ENCODE measurements around the gene C10orf88. TPM values are rescaled to one million over a fixed set of nuclear protein-coding genes. Genes with fewer than 3 reads are reported as not detected.
A peak's percentile ranks its signal among the peaks of the same experiment; 100 is the strongest.

The C10orf88 gene
- polyA plus RNA-seq, 3 donors: 2.2 to 2.9 (median 2.7) TPM

DNA sequence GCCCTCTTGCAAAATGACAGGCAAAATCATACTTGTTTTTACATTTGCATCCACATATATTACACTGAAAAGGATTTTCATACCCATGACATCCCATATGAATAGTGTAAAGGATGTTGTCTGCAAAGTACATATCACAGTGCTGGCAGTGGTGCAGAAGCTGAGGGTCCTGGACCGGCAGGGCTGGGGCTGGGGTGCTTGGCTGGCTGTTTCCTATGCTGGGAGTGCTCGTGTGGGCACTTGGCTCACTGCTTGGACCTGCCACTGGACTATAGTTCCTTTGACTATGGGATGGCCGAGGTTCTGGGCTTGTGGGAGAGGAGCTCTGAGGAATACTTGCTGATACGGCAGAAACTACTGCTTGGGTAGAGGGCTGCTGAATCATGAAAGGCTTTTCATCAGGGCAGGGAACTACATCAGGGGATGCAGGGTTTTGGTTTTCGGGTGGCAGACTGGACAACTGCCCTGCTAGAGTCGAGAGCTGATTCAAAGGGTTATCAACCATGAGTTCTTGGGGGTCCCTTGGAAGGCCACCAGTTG is 39.8 kb upstream of the C10orf88 start:
- no peak overlapping the region for H2AFZ ChIP-seq (ENCODE audit: insufficient read depth, low read depth, low read length, poor library complexity, severe bottlenecking)
- peaks cover 68 to 72% of the 10 kb centered on the region in 2 donors for H3K36me3 ChIP-seq (replicated peaks in 1 of 2; ENCODE audit: control insufficient read depth in 1 of 2, insufficient read depth in 2 of 2, low read length in 2 of 2)
- H3K4me3 ChIP-seq (replicated peaks in 1 of 3; ENCODE audit: low read depth in 2 of 3, low read length in 3 of 3): no peak overlapping the region
- H3K9me3 ChIP-seq (replicated peaks in 1 of 2; ENCODE audit: control insufficient read depth in 1 of 2, insufficient read depth in 1 of 2, low read length in 2 of 2): no peaks in the 10 kb centered on the region
- no peaks in the 10 kb centered on the region for H3K27me3 ChIP-seq (ENCODE audit: control insufficient read depth in 2 of 2, insufficient read depth in 2 of 2, low read length in 2 of 2)
- Mint-ChIP-seq H3K9me3 (no peaks in the 10 kb centered on the region), H3K27me3 (ENCODE audit: low read depth in 3 of 3) (no peaks in the 10 kb centered on the region), H3K27ac (peak overlapping the region in 1 of 7 donors; percentile 62), H3K36me3 (peaks cover 59 to 62% of the 10 kb centered on the region in 2 donors), H3K4me3 (no peak overlapping the region), H3K4me1 (no peaks in the 10 kb centered on the region)
- H3K4me2 ChIP-seq (replicated peaks; ENCODE audit: extremely low read depth, low read length, poor library complexity, severe bottlenecking): no peak overlapping the region
- intact Hi-C loops (cut with micrococcal nuclease): no loop called here
- 98% methylated on average over 6 of the region's 6 CpGs for WGBS (ENCODE audit: insufficient coverage)
- no peak overlapping the region for H3K9ac ChIP-seq (ENCODE audit: insufficient read depth, low read length, poor library complexity, severe bottlenecking)
- H3K4me1 ChIP-seq (ENCODE audit: control insufficient read depth in 1 of 2, insufficient read depth in 2 of 2, low read length in 2 of 2): no peaks in the 10 kb centered on the region
- H3K79me2 ChIP-seq (ENCODE audit: insufficient read depth, low read length): peaks cover 18% of the 10 kb centered on the region
- peaks cover 35% of the 10 kb centered on the region for H4K20me1 ChIP-seq (ENCODE audit: insufficient read depth, low read length)
- no peak for DNase-seq
- no peak overlapping the region for H3K27ac ChIP-seq (ENCODE audit: low read depth in 1 of 2, low read length in 2 of 2)
- TF ChIP-seq, protein P1, sequence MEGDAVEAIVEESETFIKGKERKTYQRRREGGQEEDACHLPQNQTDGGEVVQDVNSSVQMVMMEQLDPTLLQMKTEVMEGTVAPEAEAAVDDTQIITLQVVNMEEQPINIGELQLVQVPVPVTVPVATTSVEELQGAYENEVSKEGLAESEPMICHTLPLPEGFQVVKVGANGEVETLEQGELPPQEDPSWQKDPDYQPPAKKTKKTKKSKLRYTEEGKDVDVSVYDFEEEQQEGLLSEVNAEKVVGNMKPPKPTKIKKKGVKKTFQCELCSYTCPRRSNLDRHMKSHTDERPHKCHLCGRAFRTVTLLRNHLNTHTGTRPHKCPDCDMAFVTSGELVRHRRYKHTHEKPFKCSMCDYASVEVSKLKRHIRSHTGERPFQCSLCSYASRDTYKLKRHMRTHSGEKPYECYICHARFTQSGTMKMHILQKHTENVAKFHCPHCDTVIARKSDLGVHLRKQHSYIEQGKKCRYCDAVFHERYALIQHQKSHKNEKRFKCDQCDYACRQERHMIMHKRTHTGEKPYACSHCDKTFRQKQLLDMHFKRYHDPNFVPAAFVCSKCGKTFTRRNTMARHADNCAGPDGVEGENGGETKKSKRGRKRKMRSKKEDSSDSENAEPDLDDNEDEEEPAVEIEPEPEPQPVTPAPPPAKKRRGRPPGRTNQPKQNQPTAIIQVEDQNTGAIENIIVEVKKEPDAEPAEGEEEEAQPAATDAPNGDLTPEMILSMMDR (IDR thresholded peaks at IDR 0.05): no peak

DNA sequence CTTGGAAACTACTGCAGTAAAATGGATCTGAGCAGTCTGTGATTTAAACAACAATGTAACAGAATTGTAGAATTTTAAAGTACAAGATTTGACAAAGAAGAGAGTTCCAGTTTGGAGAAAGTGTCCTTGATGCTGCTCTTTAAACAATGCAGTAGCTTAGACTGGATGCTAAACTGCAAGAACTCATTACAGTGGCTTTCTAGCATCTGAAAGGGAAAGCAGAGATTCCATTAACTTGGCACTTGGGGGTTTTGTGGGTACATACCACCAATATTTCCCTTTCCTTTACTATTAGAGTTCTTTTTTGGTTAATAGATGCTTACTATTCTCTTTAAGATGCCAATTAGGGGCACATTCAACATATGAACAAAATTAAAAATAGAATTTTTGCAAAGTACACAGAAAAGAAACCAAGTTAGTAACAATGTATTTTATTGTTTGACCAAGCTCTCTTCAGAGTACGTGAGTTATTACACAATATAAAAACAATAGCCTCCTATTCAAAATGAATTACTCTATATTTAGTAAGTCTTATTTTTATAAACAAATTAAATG is 38.1 kb upstream of the C10orf88 start:
- Mint-ChIP-seq H3K36me3 (peaks cover 48% of the 10 kb centered on the region in 2 donors), H3K9me3 (no peaks in the 10 kb centered on the region), H3K4me3 (no peak overlapping the region), H3K27me3 (ENCODE audit: low read depth in 3 of 3) (no peaks in the 10 kb centered on the region), H3K4me1 (no peaks in the 10 kb centered on the region), H3K27ac (no peak overlapping the region)
- H3K79me2 ChIP-seq (ENCODE audit: insufficient read depth, low read length): peaks cover 2% of the 10 kb centered on the region
- no CpG with 5 or more reads among the region's 1 CpG for WGBS (ENCODE audit: insufficient coverage)
- peaks cover 18% of the 10 kb centered on the region for H4K20me1 ChIP-seq (ENCODE audit: insufficient read depth, low read length)
- H3K9ac ChIP-seq (ENCODE audit: insufficient read depth, low read length, poor library complexity, severe bottlenecking): no peak overlapping the region
- H3K9me3 ChIP-seq (replicated peaks in 1 of 2; ENCODE audit: control insufficient read depth in 1 of 2, insufficient read depth in 1 of 2, low read length in 2 of 2): no peaks in the 10 kb centered on the region
- TF ChIP-seq, protein P1 (IDR thresholded peaks at IDR 0.05): no peak
- no peak overlapping the region for H2AFZ ChIP-seq (ENCODE audit: insufficient read depth, low read depth, low read length, poor library complexity, severe bottlenecking)
- no peak overlapping the region for H3K27ac ChIP-seq (ENCODE audit: low read depth in 1 of 2, low read length in 2 of 2)
- H3K27me3 ChIP-seq (ENCODE audit: control insufficient read depth in 2 of 2, insufficient read depth in 2 of 2, low read length in 2 of 2): no peaks in the 10 kb centered on the region
- no peak overlapping the region for H3K4me3 ChIP-seq (replicated peaks in 1 of 3; ENCODE audit: low read depth in 2 of 3, low read length in 3 of 3)
- no peaks in the 10 kb centered on the region for H3K4me1 ChIP-seq (ENCODE audit: control insufficient read depth in 1 of 2, insufficient read depth in 2 of 2, low read length in 2 of 2)
- DNase-seq: no peak
- no peak overlapping the region for H3K4me2 ChIP-seq (replicated peaks; ENCODE audit: extremely low read depth, low read length, poor library complexity, severe bottlenecking)
- peaks cover 56% of the 10 kb centered on the region in 2 donors for H3K36me3 ChIP-seq (replicated peaks in 1 of 2; ENCODE audit: control insufficient read depth in 1 of 2, insufficient read depth in 2 of 2, low read length in 2 of 2)
- intact Hi-C loops (cut with micrococcal nuclease): no loop called here
